Panc1 (cell line): ENCODE measurements around the gene GEMIN7. TPM values are rescaled to one million over a fixed set of nuclear protein-coding genes. Genes with fewer than 3 reads are reported as not detected.

Experiments used
- ATAC-seq: fragments of 200-7000 bp; cut with Tn5 transposase; 2 replicates; pipeline ENCODE4 v1.9.1; 2020; ENCODE audit warnings: mild to moderate bottlenecking, moderate library complexity
- BruUV-seq: library from RNA; stranded (reverse); fragments of 400-500 nt; replicated peaks from 2 replicates; lab custom pipeline; 2021; lab: Mats Ljungman, UMichigan
- CTCF ChIA-PET: fragments of 300-600 bp; sonication (Branson Sonifier 250); formaldehyde crosslinking; loops from one replicate; lab custom pipeline; 2022; ENCODE audit warnings: antibody characterized with exemption; lab: Charles Lee
- POLR2A ChIA-PET: fragments of 300-600 bp; sonication (Branson Sonifier 250); formaldehyde crosslinking; loops from one replicate; lab custom pipeline; 2022; ENCODE audit warnings: antibody characterized with exemption; lab: Charles Lee
- DNase-seq: peaks from one replicate; pipeline ENCODE4 v3.0.0-alpha.2; 2010; ENCODE audit warnings: low read depth, low spot score
- H3K27ac ChIP-seq: 2 replicates; pipeline ENCODE4 v1.5.1; 2011; ENCODE audit warnings: mild to moderate bottlenecking, low read length, inconsistent platforms
- H3K27me3 ChIP-seq: fragments of 200-500 bp; sonication (Bioruptor generic); 2 replicates; pipeline ENCODE4 v1.6.0; 2014; ENCODE audit warnings: low read length, inconsistent platforms; ENCODE audit not compliant: control insufficient read depth, insufficient read depth
- H3K36me3 ChIP-seq: fragments of 200-500 bp; sonication (Bioruptor generic); 2 replicates; pipeline ENCODE4 v1.5.1; 2014; ENCODE audit warnings: inconsistent platforms, mild to moderate bottlenecking, low read length, moderate library complexity; ENCODE audit not compliant: control insufficient read depth, insufficient read depth
- H3K4me1 ChIP-seq: 2 replicates; pipeline ENCODE4 v1.5.1; 2011; ENCODE audit warnings: inconsistent platforms, mild to moderate bottlenecking, low read length, moderate library complexity; ENCODE audit not compliant: control insufficient read depth, insufficient read depth
- H3K4me3 ChIP-seq, 2 experiments: 2 replicates each; pipeline ENCODE4 v1.5.1; 2011 to 2012; ENCODE audit warnings: low read depth in 2 of 2, low read length in 2 of 2, mild to moderate bottlenecking in 2 of 2, inconsistent platforms in 1 of 2, moderate library complexity in 1 of 2
- H3K9me3 ChIP-seq: fragments of 200-500 bp; sonication (Bioruptor generic); 2 replicates; pipeline ENCODE4 v1.5.1; 2014; ENCODE audit warnings: low read depth, mild to moderate bottlenecking, inconsistent platforms, low read length, moderate library complexity; ENCODE audit not compliant: control insufficient read depth, insufficient read depth
- POLR2AphosphoS5 ChIP-seq: IDR thresholded peaks from 2 replicates; pipeline ENCODE4 v1.6.1; 2012; ENCODE audit warnings: mild to moderate bottlenecking, low read depth, low read length, moderate library complexity
- REST ChIP-seq, 2 experiments: IDR thresholded peaks; 2 replicates each; pipeline ENCODE4 v1.6.1; 2011 to 2012; ENCODE audit warnings: low read depth in 2 of 2, control low read depth in 1 of 2, low read length in 1 of 2, mild to moderate bottlenecking in 1 of 2, moderate library complexity in 1 of 2; ENCODE audit not compliant: insufficient read depth in 1 of 2
- SIN3A ChIP-seq: IDR thresholded peaks from 2 replicates; pipeline ENCODE4 v1.6.1; 2012; ENCODE audit warnings: low read depth, mild to moderate bottlenecking, low read length, moderate library complexity, borderline replicate concordance; ENCODE audit not compliant: insufficient read depth
- TCF7L2 ChIP-seq: IDR thresholded peaks from 2 replicates; pipeline ENCODE4 v1.6.1; 2011; ENCODE audit warnings: mild to moderate bottlenecking, low read depth, low read length, inconsistent platforms
- in situ Hi-C: cut with HindIII; loops from 2 replicates; pipeline ENCODE4 v1.10.0; 2016; ENCODE audit warnings: low sequenced_read_pairs, low pct_unique_long_range_greater_than_20kb
- intact Hi-C: fragments of 100-400 bp; cut with micrococcal nuclease; formaldehyde crosslinking; loops from one replicate; pipeline ENCODE4 v1.10.0; 2022; ENCODE audit not compliant: unreplicated experiment
- total RNA-seq: library from RNA; stranded (reverse); gene quantifications from one replicate; pipeline ENCODE4 v1.2.1, GENCODE V29; 2021; ENCODE audit not compliant: unreplicated experiment
- TF ChIP-seq, protein P1 (sequence below): fragments of 450-650 bp; IDR thresholded peaks from 2 replicates; pipeline ENCODE4 v1.5.1; 2017; ENCODE audit warnings: mild to moderate bottlenecking

The GEMIN7 gene
- total RNA-seq, 1 experiment from 2014 or later = 29.5 TPM

GRCh38 chr19:45138303-45138751 is 59.3 kb downstream of the GEMIN7 start:
- no peaks in the 10 kb centered on the region for H3K36me3 ChIP-seq
- CTCF ChIA-PET = no interaction called here
- H3K9me3 ChIP-seq = no peaks in the 10 kb centered on the region
- ATAC-seq (no peak), DNase-seq (no peak)
- no peaks in the 10 kb centered on the region for H3K4me1 ChIP-seq
- BruUV-seq = no TSS peak
- in situ Hi-C loops = no loop called here
- intact Hi-C loops = no loop called here
- TF ChIP-seq REST (IDR thresholded peaks at IDR 0.05; ENCODE audit: insufficient read depth in 1 of 2, low read depth in 2 of 2, low read length in 1 of 2) = no peak
- TF ChIP-seq POLR2AphosphoS5 = no peak
- TF ChIP-seq, protein P1, sequence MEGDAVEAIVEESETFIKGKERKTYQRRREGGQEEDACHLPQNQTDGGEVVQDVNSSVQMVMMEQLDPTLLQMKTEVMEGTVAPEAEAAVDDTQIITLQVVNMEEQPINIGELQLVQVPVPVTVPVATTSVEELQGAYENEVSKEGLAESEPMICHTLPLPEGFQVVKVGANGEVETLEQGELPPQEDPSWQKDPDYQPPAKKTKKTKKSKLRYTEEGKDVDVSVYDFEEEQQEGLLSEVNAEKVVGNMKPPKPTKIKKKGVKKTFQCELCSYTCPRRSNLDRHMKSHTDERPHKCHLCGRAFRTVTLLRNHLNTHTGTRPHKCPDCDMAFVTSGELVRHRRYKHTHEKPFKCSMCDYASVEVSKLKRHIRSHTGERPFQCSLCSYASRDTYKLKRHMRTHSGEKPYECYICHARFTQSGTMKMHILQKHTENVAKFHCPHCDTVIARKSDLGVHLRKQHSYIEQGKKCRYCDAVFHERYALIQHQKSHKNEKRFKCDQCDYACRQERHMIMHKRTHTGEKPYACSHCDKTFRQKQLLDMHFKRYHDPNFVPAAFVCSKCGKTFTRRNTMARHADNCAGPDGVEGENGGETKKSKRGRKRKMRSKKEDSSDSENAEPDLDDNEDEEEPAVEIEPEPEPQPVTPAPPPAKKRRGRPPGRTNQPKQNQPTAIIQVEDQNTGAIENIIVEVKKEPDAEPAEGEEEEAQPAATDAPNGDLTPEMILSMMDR = no peak
- TF ChIP-seq TCF7L2 = no peak
- no peak for TF ChIP-seq SIN3A
- POLR2A ChIA-PET = no interaction called here
- no peak overlapping the region for H3K27ac ChIP-seq
- H3K27me3 ChIP-seq = no peaks in the 10 kb centered on the region
- no peak overlapping the region for H3K4me3 ChIP-seq

DNA sequence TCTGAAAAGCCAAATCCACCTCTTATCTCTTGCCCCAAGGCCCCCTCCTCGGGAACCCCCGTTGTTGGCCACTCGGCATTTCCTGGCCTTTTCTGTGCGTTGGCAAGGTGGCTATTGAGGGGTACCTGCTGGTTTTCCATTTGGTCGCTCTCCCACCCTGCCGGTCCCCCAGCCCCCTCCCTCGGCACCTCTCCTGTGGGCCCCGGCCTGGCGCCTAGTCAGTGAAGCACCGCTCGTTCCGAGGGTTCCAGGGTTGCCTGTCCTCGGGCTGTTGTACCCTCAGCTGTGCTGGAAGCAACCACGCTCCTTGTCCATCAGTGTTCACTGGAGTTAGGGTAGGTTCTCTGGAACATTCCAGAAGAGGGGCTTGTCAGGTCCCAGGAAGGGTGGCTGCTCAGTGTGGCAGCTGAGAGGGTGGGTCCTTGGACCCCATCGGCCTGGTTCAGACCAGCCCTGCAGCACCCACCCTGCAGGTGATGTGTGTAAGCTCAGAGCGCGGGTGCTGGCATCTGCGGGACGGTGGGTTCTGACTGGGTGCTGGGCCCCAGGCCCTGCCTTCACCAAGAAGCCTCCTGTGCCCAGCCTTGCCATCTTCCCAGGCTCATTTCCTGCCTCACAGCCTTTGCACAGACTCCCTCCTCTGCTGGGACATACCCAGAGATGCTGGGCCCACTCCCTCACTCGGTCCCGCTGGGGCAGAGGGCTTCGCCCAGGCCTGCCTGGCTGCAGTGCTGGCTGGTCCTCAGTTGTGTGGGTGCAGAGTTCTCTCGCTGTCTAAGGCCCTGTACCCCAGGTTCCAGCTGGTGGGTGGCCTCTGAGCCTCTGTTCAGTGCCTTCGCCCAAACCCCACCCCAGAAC is 60.5 kb downstream of the GEMIN7 start:
- Histone ChIP-seq H3K4me1 (no peaks in the 10 kb centered on the region), H3K9me3 (no peaks in the 10 kb centered on the region), H3K36me3 (no peaks in the 10 kb centered on the region), H3K27ac (no peak overlapping the region), H3K27me3 (no peaks in the 10 kb centered on the region), H3K4me3 (no peak overlapping the region)
- DNase-seq (no peak), ATAC-seq (no peak)
- CTCF ChIA-PET = no interaction called here
- intact Hi-C loops (no loop called here), in situ Hi-C loops (no loop called here)
- POLR2A ChIA-PET = no interaction called here
- BruUV-seq = no TSS peak
- TF ChIP-seq, protein P1 = no peak
- no peak for TF ChIP-seq TCF7L2
